Stimulated activated CD8-positive, alpha-beta memory T cell treated with anti-CD3 and anti-CD28 coated beads, Interleukin-7, amount 100 ng/mL, for 48 hours (primary cell): Measurements from ENCODE around the gene SERPINE2.
"Not testable (repeated sequence)": the region's sequence is repeated elsewhere in the genome, so short reads cannot be mapped to it uniquely, and the experiment has no call there.

ENCODE experiments used
- DNase-seq, 2 donors: peaks; one replicate each; pipeline ENCODE4 v3.0.0-alpha.2; 2020; ENCODE audit warnings: low read depth in 1 of 2; ENCODE audit errors: extremely low read depth in 1 of 2

Gene SERPINE2

DNA sequence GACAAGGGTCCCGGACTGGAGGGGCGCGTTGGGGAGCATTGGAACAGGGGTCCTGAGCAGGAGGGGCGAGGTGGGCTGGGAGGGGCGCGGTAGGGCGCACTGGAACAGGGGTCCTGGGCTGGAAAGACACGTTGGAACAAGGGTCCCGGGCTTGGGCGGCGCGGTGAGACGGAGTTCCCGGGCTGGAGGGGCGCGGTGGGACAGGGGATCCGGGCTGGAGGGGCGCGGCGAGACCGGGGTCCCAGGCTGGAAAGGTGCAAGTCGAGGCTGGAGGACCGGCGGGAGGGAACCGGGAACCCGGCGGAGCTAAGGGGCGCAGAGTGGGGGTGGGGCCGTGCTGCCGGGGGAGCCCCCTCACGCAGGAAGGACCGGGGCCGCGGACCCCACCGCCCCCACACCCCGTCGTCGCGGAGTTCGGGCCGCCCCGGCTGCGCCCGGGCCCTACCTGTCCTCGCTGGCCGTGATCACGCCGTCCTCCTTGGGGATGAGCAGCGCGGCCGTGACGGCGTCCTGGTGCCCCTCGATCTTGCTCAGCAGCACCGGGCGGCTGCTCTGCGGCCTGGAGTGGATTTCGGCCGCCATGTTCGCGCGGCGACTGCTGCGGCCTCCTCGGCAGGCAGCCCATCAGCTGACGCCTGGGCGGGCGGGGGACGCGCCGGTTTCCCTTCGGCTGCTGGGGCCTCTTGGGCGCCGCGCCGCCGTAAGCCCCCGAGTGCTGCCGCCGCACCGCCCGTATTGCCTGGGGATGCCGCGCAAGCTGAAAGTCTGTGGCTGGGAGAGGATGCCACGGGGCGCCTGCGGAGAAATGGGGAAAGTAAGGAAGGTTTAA lies 94.2 kb downstream of the SERPINE2 start, which contains the start of gene WDFY1:
WDFY1 (minus strand) TSS at position 633 of the 829 bp plus-strand sequence; CDS start at position 582, 51 bp downstream.
- peak; percentile 72 to 84 for DNase-seq

DNA sequence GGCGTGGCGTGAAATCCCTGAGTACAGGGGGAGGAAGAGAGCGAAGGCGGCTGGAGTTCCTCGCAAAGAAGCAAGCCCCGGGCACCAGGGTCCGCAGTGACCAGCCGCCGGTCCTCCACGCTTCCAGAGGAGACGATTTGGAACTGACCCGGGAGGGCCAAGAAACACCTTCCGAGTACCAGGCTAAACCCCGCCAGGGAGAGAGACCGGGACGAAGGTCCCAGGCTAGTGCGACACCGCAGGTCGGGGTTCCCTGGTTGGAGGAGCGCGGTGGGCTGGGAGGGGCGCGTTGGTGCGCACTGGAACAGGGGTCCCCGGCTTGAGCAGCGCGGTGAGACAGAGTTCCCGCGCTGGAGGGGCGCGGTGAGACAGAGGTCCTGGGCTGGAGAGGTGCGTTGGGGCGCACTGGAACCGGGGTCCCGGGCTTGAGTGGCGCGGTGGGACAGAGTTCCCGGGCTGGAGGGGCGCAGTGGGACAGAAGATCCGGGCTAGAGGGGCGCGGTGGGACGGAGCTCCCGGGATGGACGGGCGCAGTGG lies 94.9 kb downstream of the SERPINE2 start:
- no peak for DNase-seq

DNA sequence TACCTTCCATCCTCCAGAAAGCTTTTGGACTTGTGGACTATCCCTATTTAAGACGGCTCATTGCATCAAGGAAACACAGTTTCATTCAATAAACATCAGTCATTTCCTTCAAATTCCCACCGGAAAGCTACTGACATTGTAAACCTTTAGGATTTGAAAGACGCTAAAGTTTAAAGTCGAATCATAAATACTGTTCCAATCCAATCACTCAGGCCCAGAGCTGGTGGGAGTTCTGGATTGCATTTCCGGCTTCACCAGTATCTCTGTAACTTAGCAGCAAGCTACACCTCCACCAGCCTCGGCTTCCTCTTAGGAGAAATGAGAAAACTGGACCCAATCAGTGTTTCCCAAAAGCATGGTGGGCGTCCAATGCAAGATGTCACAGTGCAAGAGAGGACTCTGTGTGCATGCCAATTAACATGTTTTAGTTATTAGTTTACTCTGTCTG lies 95.5 kb downstream of the SERPINE2 start:
- DNase-seq: no peak

DNA sequence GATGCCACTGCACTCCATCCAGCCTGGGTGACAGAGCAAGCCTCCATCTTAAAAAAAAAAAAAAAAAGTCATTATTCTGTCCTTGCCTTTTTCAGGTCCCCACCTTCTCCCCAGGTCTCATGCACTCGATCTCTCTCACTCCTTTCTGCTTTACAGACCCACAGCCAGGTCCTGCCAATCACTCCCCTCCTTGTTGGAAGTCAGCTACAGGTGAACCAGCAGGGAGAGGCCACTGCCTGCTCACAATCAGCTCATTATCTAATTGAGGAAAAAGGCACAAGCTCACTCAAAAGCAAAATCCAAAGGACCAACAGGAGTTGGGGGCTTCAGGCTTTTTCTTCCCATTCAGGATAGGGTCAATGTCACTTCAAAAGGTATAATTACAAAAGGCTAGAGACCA lies 96.0 kb downstream of the SERPINE2 start:
- no peak for DNase-seq

DNA sequence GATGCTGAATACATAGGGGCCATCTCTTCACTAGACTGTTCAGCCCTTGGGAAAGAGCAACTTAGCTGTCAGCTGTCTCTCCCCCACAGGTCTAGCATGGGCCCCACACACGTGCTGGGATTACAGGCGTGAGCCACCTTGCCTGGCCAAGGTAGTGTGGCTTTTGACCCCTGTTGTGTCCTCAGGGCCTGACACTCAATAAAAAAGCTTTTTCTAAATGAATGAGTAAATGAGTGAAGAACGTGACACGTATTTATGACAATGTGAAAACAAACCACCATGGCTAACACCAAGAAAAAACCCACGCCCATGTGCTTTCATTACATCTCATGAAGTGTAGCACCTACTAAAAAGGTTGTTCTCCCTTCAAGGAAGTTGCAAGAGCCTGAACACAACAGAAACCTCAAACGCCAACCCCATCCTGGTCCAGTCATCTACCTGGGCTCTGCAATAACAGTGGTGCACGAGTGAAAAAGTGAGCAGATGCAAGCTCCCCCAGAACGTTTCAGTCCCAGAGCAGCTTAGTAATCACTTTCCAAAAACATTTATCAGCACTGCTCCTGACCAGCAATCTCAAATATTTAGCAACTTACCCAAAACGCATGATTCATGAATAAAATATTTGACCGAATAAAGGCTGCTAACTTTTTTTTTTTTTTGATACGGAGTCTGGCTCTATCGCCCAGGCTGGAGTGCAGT lies 97.4 kb downstream of the SERPINE2 start:
- peak; percentile 53 to 83 for DNase-seq

DNA sequence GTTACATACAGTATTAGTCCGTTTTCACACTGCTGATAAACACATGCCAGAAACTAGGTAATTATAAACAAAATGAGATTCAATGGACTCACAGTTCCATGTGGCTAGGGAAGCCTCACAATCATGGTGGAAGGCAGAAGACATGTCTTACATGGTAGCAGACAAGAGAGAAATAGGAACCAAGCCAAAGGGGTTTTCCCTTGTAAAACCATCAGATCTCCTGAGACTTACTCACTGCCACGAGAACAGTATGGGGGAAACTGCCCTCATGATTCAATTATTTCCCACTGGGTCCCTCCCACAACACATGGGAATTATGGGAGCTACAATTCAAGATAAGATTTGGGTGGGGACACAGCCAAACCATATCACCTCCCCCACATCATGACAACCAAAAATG lies 99.6 kb downstream of the SERPINE2 start:
- not testable (repeated sequence) for DNase-seq

DNA sequence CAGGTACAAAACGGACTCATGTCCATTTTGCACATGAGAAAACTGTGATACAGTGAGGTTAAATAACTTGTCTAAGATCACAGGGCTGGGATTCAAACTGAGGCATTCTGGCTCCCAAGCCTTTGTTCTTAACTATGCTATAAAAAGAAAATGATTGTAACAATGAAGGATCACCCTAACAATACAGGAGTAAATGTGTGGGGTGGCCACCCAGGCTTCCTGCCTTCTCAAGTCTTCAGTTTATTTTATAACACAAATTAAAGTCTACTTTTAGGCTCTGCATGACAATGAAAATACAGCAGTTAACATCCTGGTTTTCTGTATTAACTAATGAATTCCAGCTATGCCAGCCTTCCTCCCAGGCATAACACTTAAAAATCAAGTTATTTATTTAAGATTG lies 101.6 kb downstream of the SERPINE2 start:
- DNase-seq: no peak

DNA sequence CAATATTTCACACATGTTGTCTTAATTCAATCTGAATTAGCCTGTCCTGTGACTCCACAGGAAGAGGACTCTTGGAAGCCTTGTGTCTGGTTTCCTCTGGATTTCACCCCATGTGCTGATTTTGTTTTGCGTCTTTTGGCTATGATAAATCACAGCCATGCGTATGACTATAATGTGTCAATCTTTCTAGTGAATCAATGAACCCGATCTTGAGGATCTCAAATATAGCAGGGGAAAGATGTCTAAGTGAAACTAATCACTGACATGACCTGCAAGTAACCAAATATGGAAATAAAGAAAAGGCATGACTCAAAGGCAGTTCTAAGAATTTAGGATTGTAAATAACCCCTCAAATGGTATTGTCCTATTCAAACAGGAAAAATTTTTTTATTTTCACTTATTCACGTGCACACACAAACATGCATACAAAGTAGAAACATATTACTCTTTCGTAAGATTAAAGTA lies 102.2 kb downstream of the SERPINE2 start:
- DNase-seq: no peak

DNA sequence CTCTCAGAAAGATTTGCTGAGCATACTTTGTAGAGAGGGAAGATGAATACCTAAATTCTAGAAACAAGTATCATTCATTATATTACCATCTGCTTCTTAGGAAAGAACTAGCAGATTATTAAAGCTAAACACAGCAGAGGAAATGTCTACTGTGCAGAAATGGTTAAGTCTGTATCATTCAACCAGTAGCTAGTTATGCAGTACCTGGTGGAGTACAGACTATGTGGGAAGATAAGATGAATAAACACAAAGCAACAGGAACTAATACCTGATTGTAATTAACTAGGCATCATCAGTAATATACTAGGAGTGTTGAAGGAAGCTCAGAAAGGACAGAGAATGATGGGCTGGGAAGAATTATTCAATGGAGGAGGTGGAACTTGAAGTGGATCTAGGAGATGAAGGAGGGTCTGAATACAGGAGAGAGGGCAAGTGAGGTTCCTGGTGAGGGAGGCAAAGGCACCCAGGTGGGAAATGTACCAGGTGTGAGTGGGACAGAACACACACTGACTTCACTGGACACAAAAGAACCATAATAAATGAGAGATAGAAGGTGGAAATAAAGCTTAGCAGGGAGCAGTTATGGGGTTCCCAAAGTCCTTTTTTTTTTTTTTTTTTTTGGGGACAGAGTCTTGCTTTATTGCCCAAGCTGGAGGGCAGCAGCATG lies 103.5 kb downstream of the SERPINE2 start:
- DNase-seq: no peak

DNA sequence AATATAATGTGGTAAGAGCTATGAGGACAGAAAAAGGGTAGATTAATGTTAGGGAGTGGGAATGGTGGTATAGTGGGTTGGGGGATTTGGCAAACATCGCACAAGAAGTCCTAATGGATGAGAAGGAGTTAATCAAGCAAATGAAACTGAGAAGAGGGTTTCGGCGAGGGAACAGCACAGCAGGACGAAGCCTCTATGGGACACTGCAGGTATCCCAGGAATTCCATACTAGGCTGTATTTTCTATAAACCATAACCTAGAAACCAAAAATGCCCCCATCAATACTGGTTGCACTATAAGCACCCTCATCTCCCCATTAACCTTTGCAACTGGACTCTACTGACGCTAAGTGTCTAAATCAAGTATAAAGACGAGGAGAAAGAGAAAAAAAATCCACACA lies 104.2 kb downstream of the SERPINE2 start:
- DNase-seq: no peak

DNA sequence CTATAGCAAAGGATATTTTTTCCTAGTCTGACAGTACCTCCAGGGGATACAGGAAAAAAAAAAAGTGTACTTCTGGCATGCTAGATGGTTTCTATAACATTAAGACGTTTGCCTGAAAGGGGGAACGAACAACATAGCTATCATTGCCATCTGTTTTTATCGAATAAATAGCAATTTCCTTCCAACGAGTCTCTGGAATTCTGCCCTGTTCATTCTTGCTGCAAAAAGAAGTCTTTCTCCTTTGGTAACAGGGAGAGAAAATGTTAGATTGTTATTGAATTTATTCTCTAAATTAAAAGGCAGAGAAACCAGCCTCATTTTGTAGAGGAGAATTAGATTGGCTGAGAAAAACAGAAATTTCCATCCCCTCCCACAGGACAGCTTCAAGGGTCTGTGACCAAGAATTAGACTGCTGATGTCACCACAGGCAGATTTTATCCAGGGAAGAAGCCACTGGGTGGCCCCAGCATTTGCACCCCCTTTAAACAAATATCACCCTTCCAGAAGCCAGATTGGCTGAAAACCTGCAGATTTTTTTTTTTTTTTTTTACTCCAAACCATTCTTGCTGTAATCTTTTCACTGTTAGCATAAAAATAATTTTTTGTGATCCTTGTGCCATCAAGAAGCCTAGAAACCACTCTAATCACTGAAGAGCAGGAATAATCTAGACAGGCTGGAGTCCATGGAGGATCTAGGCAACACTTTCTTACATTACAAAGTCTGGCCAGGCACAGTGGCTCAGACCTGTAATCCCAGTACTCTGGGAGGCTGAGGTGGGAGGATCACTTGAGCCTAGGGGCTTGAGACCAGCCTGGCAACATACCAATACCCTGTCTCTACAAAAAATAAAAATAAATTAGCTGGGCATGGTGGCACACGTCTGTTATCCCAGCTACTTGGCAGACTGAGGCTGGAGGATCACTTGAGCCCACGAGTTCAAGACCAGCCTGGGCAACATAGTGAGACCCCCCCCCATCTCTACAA lies 106.0 kb downstream of the SERPINE2 start:
- DNase-seq: no peak

DNA sequence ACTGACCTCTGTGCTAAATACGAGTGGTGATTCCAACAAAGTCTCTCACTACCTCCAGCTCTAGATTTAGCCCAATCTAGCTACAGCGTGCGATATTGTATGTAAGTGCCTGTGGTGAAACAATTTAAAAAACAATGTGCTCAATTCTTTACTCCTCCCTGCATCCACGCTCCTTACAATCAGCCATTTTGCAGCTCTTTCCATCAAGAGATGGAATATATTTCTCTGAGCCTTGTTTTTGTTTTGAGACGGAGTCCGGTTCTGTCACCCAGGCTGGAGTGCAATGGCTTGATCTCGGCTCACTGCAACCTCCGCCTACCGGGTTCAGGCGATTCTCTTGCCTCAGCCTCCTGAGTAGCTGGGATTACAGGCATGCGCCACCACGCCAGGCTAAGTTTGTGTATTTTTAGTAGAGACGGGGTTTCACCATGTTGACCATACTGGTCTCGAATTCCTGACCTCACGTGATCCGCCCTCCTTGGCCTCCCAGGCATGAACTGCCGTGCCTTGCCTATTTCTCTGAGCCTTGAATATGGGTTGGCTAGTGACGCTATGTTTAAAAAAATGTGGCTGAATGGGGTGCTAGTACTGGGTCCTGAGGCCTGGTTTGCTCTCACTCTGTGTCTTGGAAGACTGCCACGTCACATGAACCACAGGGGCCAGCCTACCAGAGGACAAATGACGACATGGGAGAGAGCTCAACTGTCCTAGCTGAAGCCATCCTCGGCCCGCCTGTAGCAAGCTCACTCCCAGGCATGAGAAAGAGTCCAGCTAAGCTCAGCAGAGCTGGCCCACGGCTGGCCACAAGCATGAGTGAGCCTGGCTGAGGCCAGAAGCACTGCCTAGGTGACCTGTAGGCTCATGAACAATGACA lies 108.7 kb downstream of the SERPINE2 start:
- DNase-seq: no peak

DNA sequence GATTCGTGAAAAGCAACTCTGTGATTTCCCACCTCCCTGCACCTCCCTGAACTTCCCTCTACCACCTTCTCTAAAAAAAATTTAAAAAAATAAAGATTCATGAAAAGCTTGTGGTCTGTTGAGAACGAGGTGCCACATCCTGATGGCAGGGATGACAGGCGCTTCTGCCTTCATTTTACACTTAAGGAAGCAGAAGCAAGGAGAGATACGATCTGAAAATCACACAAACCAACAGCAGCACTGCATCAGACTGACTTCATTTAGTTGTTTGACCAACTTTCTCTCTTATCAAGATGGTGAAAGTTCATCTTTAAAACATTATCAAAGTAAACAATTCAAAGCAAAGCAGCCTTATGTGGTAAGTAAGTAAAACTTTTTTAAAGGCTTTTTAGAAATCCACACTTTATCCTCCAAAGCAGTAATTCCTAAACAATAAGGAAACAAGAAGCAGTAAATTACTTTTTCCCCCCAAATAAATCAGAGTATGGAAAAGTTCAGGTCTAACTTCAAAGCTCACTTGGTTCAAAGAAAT lies 109.4 kb downstream of the SERPINE2 start:
- DNase-seq: no peak

DNA sequence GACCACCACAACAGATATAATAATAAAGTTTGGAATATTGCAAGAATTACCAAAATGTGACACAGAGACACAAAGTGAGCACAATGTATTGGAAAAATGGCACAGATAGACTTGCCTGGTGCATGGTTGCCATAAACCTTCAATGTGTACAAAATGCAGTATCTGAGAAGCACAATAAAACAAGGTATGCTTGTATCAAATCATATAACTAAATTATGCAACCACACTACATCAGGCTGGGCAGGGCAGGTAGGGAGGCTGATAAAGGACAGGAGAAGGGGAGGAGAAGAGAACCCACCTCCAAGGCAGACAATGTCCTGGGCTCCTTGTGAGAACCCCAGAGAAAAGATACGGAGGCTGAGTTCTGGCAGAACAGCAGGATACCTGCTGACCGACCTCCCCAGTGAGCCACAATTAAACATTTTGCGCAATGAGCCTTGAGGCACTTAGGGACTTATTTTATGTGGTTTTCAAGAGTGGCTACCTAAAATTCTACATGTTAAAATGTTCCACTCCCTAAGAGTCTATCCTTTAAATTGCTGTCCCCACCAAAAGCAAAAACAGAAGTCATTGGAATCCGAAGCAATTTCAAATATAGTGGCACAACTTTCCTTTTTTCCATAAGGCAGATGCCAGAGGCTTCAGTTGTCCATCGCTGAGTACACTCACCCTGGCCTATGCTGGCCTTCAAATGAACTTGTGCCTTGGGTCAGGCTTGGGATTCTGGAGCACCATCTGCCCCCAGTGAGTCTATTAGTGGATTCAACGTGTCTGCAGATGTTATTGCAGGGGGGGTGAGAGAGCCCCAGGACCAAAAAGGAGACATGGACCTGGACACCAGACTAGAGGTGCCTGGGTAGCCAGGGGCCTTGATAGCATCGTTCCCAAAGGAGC lies 110.7 kb downstream of the SERPINE2 start:
- DNase-seq: no peak

DNA sequence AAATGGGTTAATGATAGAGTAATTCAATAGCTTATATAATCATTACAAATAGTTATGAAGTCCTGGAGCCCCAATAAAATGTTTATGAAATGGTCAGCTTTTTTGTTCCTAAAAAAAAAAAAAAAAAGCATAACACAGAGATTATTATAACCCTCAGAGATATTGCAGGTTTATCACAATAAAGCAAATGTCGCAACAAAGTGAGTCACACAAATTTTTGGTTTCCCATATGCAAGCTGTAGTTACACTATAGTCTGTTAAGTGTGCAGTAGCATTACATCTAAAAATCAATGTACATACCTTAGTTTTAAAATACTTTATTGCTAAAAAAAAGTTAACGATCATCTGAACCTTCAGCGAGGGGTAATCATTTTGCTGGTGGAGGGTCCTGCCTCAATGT lies 114.0 kb downstream of the SERPINE2 start:
- no peak for DNase-seq
